ENCODE results near the gene BCAS1. TPM values are rescaled to one million over a fixed set of nuclear protein-coding genes. Genes with fewer than 3 reads are reported as not detected.

Gene BCAS1
- total and polyA plus RNA-seq, 2 donors (not counting 1 experiment from before 2014, with no cell fraction given): 0.97 to 1.1 TPM

DNA sequence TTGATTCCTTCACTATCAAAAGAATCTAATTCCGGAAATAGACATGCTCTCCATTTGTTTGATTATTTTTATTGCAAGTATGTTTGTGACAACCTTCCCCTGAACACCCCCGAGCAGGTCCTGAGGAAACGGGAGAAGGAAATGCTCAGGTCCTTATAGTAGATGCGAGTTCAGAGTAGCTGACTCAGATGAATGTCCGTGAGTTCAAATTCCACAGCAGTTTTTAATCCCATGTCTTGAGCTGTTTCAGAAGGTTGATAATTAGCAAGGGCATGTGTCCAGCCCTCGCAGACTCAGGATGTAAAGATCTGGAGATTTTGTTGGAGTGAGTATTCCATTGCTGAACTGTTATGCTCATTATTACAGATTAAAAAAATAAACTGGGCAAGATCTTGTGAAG, 169.3 kb downstream of the BCAS1 start:
- Histone ChIP-seq H3K4me2 (replicated peaks; ENCODE audit: low read depth, low read length, poor library complexity, severe bottlenecking) (no peak overlapping the region), H3K79me2 (ENCODE audit: control insufficient read depth, insufficient read depth, low read length) (no peaks in the 10 kb centered on the region), H3K9me3 (ENCODE audit: control extremely low read depth in 1 of 3, control insufficient read depth in 2 of 3, insufficient read depth in 1 of 3, low read length in 2 of 3) (no peaks in the 10 kb centered on the region), H4K20me1 (ENCODE audit: control insufficient read depth, insufficient read depth, low read length, poor library complexity, severe bottlenecking) (no peaks in the 10 kb centered on the region), H3K4me3 (ENCODE audit: control extremely low read depth in 1 of 5, extremely low read depth in 1 of 5, insufficient read depth in 1 of 5, low read depth in 2 of 5, low read length in 4 of 5) (no peak overlapping the region), H3K4me1 (ENCODE audit: control insufficient read depth in 2 of 2, insufficient read depth in 2 of 2, low read length in 2 of 2) (peaks cover 11 to 29% of the 10 kb centered on the region in 2 donors), H3K9ac (ENCODE audit: low read length) (no peak overlapping the region), H3K27ac (ENCODE audit: low read length in 2 of 2) (no peak overlapping the region), H2AFZ (ENCODE audit: insufficient read depth, low read depth, low read length, poor library complexity, severe bottlenecking) (no peak overlapping the region), H3K36me3 (replicated peaks in 1 of 2; ENCODE audit: control extremely low read depth in 1 of 2, control insufficient read depth in 1 of 2, extremely low read depth in 1 of 2, insufficient read depth in 2 of 2, low read length in 1 of 2) (no peaks in the 10 kb centered on the region), H3K27me3 (replicated peaks in 1 of 4; ENCODE audit: control extremely low read depth in 1 of 4, control insufficient read depth in 3 of 4, insufficient read depth in 4 of 4, low read length in 3 of 4) (no peaks in the 10 kb centered on the region)
- ChIA-PET POLR2A (no interaction called here), CTCF (interaction anchor here (1.1 to 5.0 kb wide), 4 partner anchors 8 to 926 kb away, joined by 3 to 37 read pairs (median 6); no protein-coding TSS in a partner anchor)
- no peaks in the 10 kb centered on the region for H3K27me3 Mint-ChIP-seq
- no peaks in the 10 kb centered on the region for H3K9me3 Mint-ChIP-seq (ENCODE audit: insufficient read depth)
- 97% methylated on average over 4 of the region's 6 CpGs for WGBS (ENCODE audit: insufficient coverage)
- intact Hi-C loops (cut with micrococcal nuclease): no loop called here
- no peak overlapping the region for H3K27ac Mint-ChIP-seq
- TF ChIP-seq, protein P1, sequence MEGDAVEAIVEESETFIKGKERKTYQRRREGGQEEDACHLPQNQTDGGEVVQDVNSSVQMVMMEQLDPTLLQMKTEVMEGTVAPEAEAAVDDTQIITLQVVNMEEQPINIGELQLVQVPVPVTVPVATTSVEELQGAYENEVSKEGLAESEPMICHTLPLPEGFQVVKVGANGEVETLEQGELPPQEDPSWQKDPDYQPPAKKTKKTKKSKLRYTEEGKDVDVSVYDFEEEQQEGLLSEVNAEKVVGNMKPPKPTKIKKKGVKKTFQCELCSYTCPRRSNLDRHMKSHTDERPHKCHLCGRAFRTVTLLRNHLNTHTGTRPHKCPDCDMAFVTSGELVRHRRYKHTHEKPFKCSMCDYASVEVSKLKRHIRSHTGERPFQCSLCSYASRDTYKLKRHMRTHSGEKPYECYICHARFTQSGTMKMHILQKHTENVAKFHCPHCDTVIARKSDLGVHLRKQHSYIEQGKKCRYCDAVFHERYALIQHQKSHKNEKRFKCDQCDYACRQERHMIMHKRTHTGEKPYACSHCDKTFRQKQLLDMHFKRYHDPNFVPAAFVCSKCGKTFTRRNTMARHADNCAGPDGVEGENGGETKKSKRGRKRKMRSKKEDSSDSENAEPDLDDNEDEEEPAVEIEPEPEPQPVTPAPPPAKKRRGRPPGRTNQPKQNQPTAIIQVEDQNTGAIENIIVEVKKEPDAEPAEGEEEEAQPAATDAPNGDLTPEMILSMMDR (IDR thresholded peaks at IDR 0.05): no peak
- no peak for TF ChIP-seq EZH2 (IDR thresholded peaks at IDR 0.05; ENCODE audit: borderline replicate concordance, insufficient read depth, low read depth, low read length, poor library complexity, severe bottlenecking)
- ATAC-seq (ENCODE audit: low read depth): no peak
- peaks cover 43% of the 10 kb centered on the region for H3K4me1 Mint-ChIP-seq
- no peak overlapping the region for H3K4me3 Mint-ChIP-seq
- no peak for DNase-seq

DNA sequence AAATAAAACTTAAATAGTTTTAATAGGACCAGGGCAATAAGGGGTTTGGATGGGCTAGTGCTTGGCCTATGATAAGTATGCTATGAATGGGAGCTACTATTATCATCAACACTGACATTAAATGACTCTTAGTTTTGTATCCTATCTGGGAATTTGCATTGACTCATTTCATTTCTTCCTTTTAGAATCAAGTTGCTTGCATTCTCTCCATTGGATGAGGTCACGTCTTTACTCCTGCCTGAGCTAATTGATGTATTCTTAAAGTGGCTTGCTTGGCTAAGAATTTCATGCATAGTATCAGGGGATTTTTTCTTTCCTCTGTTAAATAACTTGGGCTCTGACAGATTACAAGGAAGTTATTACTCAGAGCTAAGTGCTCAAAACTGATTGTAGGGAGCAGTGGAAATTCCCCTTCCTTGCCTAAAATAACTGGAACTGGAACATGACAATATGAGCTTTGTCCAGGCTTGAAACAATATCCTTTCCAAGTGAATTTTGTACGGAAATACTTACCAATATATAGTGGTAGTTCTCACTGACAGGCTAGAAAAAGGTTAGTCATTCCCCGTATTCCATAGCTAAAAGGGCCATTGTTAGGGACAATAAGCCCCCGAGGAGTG, 169.9 kb downstream of the BCAS1 start:
- Mint-ChIP-seq H3K27me3 (no peaks in the 10 kb centered on the region), H3K27ac (no peak overlapping the region), H3K9me3 (ENCODE audit: insufficient read depth) (no peaks in the 10 kb centered on the region), H3K4me3 (no peak overlapping the region), H3K4me1 (peaks cover 39% of the 10 kb centered on the region)
- intact Hi-C loops (cut with micrococcal nuclease): no loop called here
- no peaks in the 10 kb centered on the region for H4K20me1 ChIP-seq (ENCODE audit: control insufficient read depth, insufficient read depth, low read length, poor library complexity, severe bottlenecking)
- no peak overlapping the region for H2AFZ ChIP-seq (ENCODE audit: insufficient read depth, low read depth, low read length, poor library complexity, severe bottlenecking)
- no peak for DNase-seq
- no peak overlapping the region for H3K4me2 ChIP-seq (replicated peaks; ENCODE audit: low read depth, low read length, poor library complexity, severe bottlenecking)
- WGBS (ENCODE audit: insufficient coverage): no CpG with 5 or more reads among the region's 4 CpGs
- H3K9ac ChIP-seq (ENCODE audit: low read length): no peak overlapping the region
- TF ChIP-seq EZH2 (IDR thresholded peaks at IDR 0.05; ENCODE audit: borderline replicate concordance, insufficient read depth, low read depth, low read length, poor library complexity, severe bottlenecking): no peak
- TF ChIP-seq, protein P1 (IDR thresholded peaks at IDR 0.05): no peak
- no peak for ATAC-seq (ENCODE audit: low read depth)
- POLR2A ChIA-PET: interaction anchor here (0.5 to 1.8 kb wide), 2 partner anchors 8 to 15 kb away, joined by 4 to 7 read pairs; no protein-coding TSS in a partner anchor
- no peak overlapping the region for H3K4me3 ChIP-seq (ENCODE audit: control extremely low read depth in 1 of 5, extremely low read depth in 1 of 5, insufficient read depth in 1 of 5, low read depth in 2 of 5, low read length in 4 of 5)
- CTCF ChIA-PET: interaction anchor here (0.8 to 5.0 kb wide), 4 partner anchors 9 to 323 kb away, joined by 3 to 37 read pairs (median 6); no protein-coding TSS in a partner anchor
- no peaks in the 10 kb centered on the region for H3K79me2 ChIP-seq (ENCODE audit: control insufficient read depth, insufficient read depth, low read length)
- no peaks in the 10 kb centered on the region for H3K27me3 ChIP-seq (replicated peaks in 1 of 4; ENCODE audit: control extremely low read depth in 1 of 4, control insufficient read depth in 3 of 4, insufficient read depth in 4 of 4, low read length in 3 of 4)
- H3K36me3 ChIP-seq (replicated peaks in 1 of 2; ENCODE audit: control extremely low read depth in 1 of 2, control insufficient read depth in 1 of 2, extremely low read depth in 1 of 2, insufficient read depth in 2 of 2, low read length in 1 of 2): no peaks in the 10 kb centered on the region
- H3K9me3 ChIP-seq (ENCODE audit: control extremely low read depth in 1 of 3, control insufficient read depth in 2 of 3, insufficient read depth in 1 of 3, low read length in 2 of 3): no peaks in the 10 kb centered on the region
- H3K27ac ChIP-seq (ENCODE audit: low read length in 2 of 2): no peak overlapping the region
- H3K4me1 ChIP-seq (ENCODE audit: control insufficient read depth in 2 of 2, insufficient read depth in 2 of 2, low read length in 2 of 2): peaks cover 11 to 25% of the 10 kb centered on the region in 2 donors

All from B cell (primary cell).